Suppressor macrophage treated with lipopolysaccharide for 1 hour (primary cell): Measurements from ENCODE around the gene LDLRAD4.

Source experiments
- DNase-seq, 3 donors: peaks; one replicate each; pipeline ENCODE4 v3.0.0-alpha.2; 2020 to 2022

The LDLRAD4 gene

GRCh38 chr18:13289481-13290205 is 71.1 kb downstream of the LDLRAD4 start:
- DNase-seq = no peak

GRCh38 chr18:13290856-13291271 is 72.3 kb downstream of the LDLRAD4 start:
- DNase-seq = no peak

- no peak for DNase-seq
These were observed 72.7 kb downstream of the LDLRAD4 start for GRCh38 chr18:13291299-13291698.

GRCh38 chr18:13291745-13292447 is 73.3 kb downstream of the LDLRAD4 start:
- no peak for DNase-seq

- DNase-seq = no peak
These were observed 74.2 kb downstream of the LDLRAD4 start for GRCh38 chr18:13292736-13293135.

GRCh38 chr18:13294309-13294708 is 75.7 kb downstream of the LDLRAD4 start:
- no peak for DNase-seq

- DNase-seq = no peak
These were observed 77.3 kb downstream of the LDLRAD4 start for GRCh38 chr18:13295894-13296293.

- DNase-seq = no peak
These were observed 78.5 kb downstream of the LDLRAD4 start for GRCh38 chr18:13296867-13297574.

GRCh38 chr18:13298262-13298661 is 79.7 kb downstream of the LDLRAD4 start:
- no peak for DNase-seq

- DNase-seq = no peak
These were observed 81.5 kb downstream of the LDLRAD4 start for GRCh38 chr18:13300029-13300428.

GRCh38 chr18:13300796-13301195 is 82.2 kb downstream of the LDLRAD4 start:
- no peak for DNase-seq

- no peak for DNase-seq
These were observed 83.5 kb downstream of the LDLRAD4 start for GRCh38 chr18:13302040-13302439.

- DNase-seq = peak; percentile 56 to 68 (median 68)
These were observed 84.1 kb downstream of the LDLRAD4 start for GRCh38 chr18:13302457-13303225.

- no peak for DNase-seq
These were observed 85.3 kb downstream of the LDLRAD4 start for GRCh38 chr18:13303756-13304364.

GRCh38 chr18:13305301-13305700 is 86.7 kb downstream of the LDLRAD4 start:
- DNase-seq = no peak

GRCh38 chr18:13306583-13306982 is 88.0 kb downstream of the LDLRAD4 start:
- DNase-seq = no peak

- DNase-seq = no peak
These were observed 89.8 kb downstream of the LDLRAD4 start for GRCh38 chr18:13308369-13308768.

- no peak for DNase-seq
These were observed 90.6 kb downstream of the LDLRAD4 start for GRCh38 chr18:13309031-13309747.

GRCh38 chr18:13309748-13310670 is 91.4 kb downstream of the LDLRAD4 start:
- no peak for DNase-seq

- DNase-seq = no peak
These were observed 92.6 kb downstream of the LDLRAD4 start for GRCh38 chr18:13311193-13311592.

GRCh38 chr18:13312515-13312914 is 94.0 kb downstream of the LDLRAD4 start:
- no peak for DNase-seq
